Astrocyte of the cerebellum (primary cell): ENCODE data around the gene LYSMD2.
"Not testable (repeated sequence)": the region's sequence is repeated elsewhere in the genome, so short reads cannot be mapped to it uniquely, and the experiment has no call there.

ENCODE experiments used
- DNase-seq: peaks from one replicate; pipeline ENCODE4 v3.0.0-alpha.2; 2011; ENCODE audit warnings: low read depth
- H3K4me3 ChIP-seq: 2 replicates; pipeline ENCODE4 v1.5.1; 2011; ENCODE audit warnings: mild to moderate bottlenecking, low read depth, low read length, moderate library complexity
- CTCF ChIP-seq: IDR thresholded peaks from 2 replicates; pipeline ENCODE4 v1.5.1; 2012; ENCODE audit warnings: low read length, low read depth, moderate library complexity, mild to moderate bottlenecking; ENCODE audit errors: missing control alignments
- in situ Hi-C: cut with HindIII; loops from 2 replicates; pipeline ENCODE4 v1.10.0; 2017; ENCODE audit warnings: low sequenced_read_pairs

Gene LYSMD2

GRCh38 chr15:51737522-51738305 is at the start of gene LYSMD2:
Gene LYSMD2, minus strand, starts transcription at chr15:51737655. Its CDS starts 33 bp downstream, at chr15:51737622.
- in situ Hi-C loops, result no loop called here
- TF ChIP-seq CTCF, result no peak
- no peak for DNase-seq

GRCh38 chr15:51787130-51787529 is 49.7 kb upstream of the LYSMD2 start:
- H3K4me3 ChIP-seq, DNase-seq, in situ Hi-C loops: not testable (repeated sequence)

More at GRCh38 chr15:51737522-51738305, at the start of gene LYSMD2:
- peak within 1 kb of the TSS; percentile 51 for H3K4me3 ChIP-seq

DNA sequence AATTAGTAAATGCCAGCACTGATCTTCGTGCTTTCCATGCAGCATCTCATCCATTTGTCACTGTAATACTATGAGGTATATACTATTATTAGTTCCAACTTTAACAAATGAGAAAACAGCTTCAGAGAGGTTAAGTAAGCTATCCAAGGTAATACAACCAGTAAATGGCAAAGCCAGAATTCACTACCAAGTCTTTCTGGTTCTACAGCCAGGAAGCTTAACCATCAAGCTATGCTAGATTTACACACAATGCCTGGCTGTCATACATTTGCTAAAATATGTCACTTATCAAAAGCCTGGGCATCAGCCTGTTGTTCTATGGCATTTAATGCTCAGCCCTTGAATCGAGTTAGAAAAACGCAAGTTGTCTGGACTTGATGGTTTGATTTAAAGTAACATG is 46.5 kb upstream of the LYSMD2 start:
- no peak for TF ChIP-seq CTCF
- in situ Hi-C loops, result no loop called here
- H3K4me3 ChIP-seq, result no peak overlapping the region
- no peak for DNase-seq

DNA sequence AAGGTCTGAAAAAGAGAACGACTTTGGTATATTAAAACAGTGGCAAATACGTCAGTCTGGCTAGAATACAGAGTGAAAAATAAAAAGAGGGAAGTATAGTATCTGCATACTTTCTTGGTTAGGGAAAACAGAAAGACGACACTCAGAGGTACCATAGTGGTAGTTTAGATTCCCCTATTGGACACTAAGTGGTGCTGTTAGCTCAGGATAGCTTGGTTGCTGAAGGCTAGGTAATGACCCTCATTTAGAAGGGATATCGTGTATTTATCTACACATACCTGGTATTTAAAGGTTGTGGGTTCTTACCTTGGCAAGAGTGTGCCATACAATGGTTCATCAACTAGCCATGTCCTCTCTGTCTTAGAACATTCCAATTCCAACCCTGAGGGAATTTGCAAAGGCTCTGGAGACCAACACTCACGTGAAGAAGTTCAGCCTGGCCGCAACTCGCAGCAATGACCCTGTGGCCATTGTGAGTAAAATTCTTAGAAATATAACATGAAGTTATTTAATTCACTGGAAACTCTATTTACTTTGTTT is 45.0 kb upstream of the LYSMD2 start:
- H3K4me3 ChIP-seq, result no peak overlapping the region
- in situ Hi-C loops, result no loop called here
- TF ChIP-seq CTCF, result peak; percentile 25
- DNase-seq, result no peak

DNA sequence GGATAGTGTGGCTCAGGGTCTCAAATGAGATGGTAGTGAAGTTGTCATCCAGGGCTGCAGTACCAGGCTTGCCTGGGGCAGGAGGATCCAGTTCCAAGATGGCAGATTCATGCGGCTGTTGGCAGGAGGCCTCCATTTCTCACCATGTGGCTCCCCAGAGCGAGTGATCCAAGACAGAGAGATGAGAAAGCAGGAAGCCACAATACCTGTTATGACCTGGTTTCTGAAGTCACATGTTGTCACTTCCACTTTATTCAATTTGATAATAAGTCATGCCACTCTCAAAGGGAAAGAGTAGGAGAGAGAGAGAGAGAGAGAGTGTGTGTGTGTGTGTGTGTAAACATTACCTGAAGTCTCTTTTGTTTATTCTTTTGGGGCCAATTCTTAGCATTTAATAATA is 44.1 kb upstream of the LYSMD2 start:
- H3K4me3 ChIP-seq, result no peak overlapping the region
- no peak for DNase-seq
- no peak for TF ChIP-seq CTCF
- in situ Hi-C loops, result no loop called here

DNA sequence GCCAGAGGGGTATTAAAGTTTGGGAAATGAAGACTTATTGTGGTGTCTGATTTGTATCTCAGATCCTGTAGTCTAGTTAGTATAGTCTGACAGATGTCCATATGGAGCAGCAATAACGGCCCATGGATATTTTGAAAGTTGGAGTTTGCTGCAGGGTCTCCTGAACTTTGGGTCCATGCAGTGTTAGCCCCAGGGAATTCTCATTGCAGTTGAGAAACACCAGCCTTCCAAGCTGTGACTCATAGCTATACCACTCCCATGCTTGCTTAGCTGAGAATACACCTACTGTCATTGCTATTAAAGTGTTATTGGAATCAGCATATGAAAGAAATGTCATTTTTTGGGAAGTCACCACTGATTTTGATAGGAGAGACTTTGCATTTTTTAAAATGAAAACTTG is 43.2 kb upstream of the LYSMD2 start:
- TF ChIP-seq CTCF, result no peak
- in situ Hi-C loops, result no loop called here
- no peak for DNase-seq
- no peak overlapping the region for H3K4me3 ChIP-seq

GRCh38 chr15:51776952-51777569 is 39.6 kb upstream of the LYSMD2 start:
- in situ Hi-C loops, result no loop called here
- DNase-seq, result peak; percentile 74
- H3K4me3 ChIP-seq, result no peak overlapping the region
- peak; percentile 84 for TF ChIP-seq CTCF
